Transverse colon (tissue), 4 donors: ENCODE results near the gene CDKN2C.

ENCODE experiments used
- CTCF ChIP-seq, 5 experiments: fragments of 200-600 bp in 3 of 5; fragments of 450-650 bp in 2 of 5; sonication (generic) in 3 of 5; IDR thresholded peaks; 1 replicate in 2 of 5; 2 replicates in 3 of 5; pipeline ENCODE4 v1.5.1; 2016 to 2017; ENCODE audit warnings: antibody characterized with exemption in 5 of 5, inconsistent platforms in 3 of 5, mild to moderate bottlenecking in 2 of 5, moderate library complexity in 1 of 5
- POLR2A ChIP-seq: fragments of 450-650 bp; IDR thresholded peaks from one replicate; pipeline ENCODE4 v1.6.1; 2016; ENCODE audit warnings: antibody characterized with exemption, mild to moderate bottlenecking, moderate library complexity
- POLR2AphosphoS5 ChIP-seq, 3 donors: sonication (generic); formaldehyde crosslinking; IDR thresholded peaks; one replicate each; pipeline ENCODE4 v1.6.1; 2016; ENCODE audit warnings: antibody characterized with exemption in 3 of 3

GRCh38 chr1:50923564-50923963 lies 46.5 kb upstream of the CDKN2C start:
- TF ChIP-seq CTCF (IDR thresholded peaks at IDR 0.05) (no peak), POLR2AphosphoS5 (IDR thresholded peaks at IDR 0.05) (no peak), POLR2A (no peak)
